Neural cell (in vitro differentiated cells): ENCODE data around the gene KLK13. TPM values are rescaled to one million over a fixed set of nuclear protein-coding genes. Genes with fewer than 3 reads are reported as not detected.

ENCODE experiments used
- H2AFZ ChIP-seq: fragments of 200-600, 300-800 bp; sonication (generic), shearing (Covaris generic); 2 replicates; pipeline ENCODE4 v1.6.0; 2014; ENCODE audit warnings: low read depth, mild to moderate bottlenecking, antibody characterized with exemption, low read length, moderate library complexity
- H3F3A ChIP-seq: fragments of 200-600 bp; shearing (Covaris generic); 2 replicates; pipeline ENCODE4 v1.6.1; 2016; ENCODE audit warnings: mild to moderate bottlenecking, moderate library complexity, mixed read lengths, antibody characterized with exemption, low read length; ENCODE audit not compliant: insufficient read depth, poor library complexity, severe bottlenecking
- H3K27ac ChIP-seq: fragments of 200-600, 300-800 bp; sonication (generic), shearing (Covaris generic); 2 replicates; pipeline ENCODE4 v1.5.1; 2014; ENCODE audit warnings: mild to moderate bottlenecking, low read length, moderate library complexity
- H3K27me3 ChIP-seq: fragments of 300-800, 200-600 bp; sonication (generic), shearing (Covaris generic); 2 replicates; pipeline ENCODE4 v1.6.0; 2014; ENCODE audit warnings: mild to moderate bottlenecking, low read depth, low read length, moderate library complexity; ENCODE audit not compliant: insufficient read depth
- H3K36me3 ChIP-seq: fragments of 300-800, 200-600 bp; sonication (generic), shearing (Covaris generic); 2 replicates; pipeline ENCODE4 v1.5.1; 2014; ENCODE audit warnings: mild to moderate bottlenecking, antibody characterized with exemption, low read length, moderate library complexity; ENCODE audit not compliant: insufficient read depth
- H3K4me2 ChIP-seq: fragments of 300-800, 200-600 bp; sonication (generic), shearing (Covaris generic); 2 replicates; pipeline ENCODE4 v1.6.0; 2014; ENCODE audit warnings: mild to moderate bottlenecking, low read length
- H3K4me3 ChIP-seq: fragments of 300-800, 200-600 bp; sonication (generic), shearing (Covaris generic); 2 replicates; pipeline ENCODE4 v1.5.1; 2014; ENCODE audit warnings: mild to moderate bottlenecking, low read length, moderate library complexity
- H3K79me2 ChIP-seq: fragments of 200-600 bp; shearing (Covaris generic); replicated peaks from 2 replicates; pipeline ENCODE4 v1.6.0; 2014; ENCODE audit warnings: mild to moderate bottlenecking, low read length, moderate library complexity; ENCODE audit not compliant: insufficient read depth
- H3K9ac ChIP-seq: fragments of 300-800, 200-600 bp; sonication (generic), shearing (Covaris generic); 2 replicates; pipeline ENCODE4 v1.6.1; 2016; ENCODE audit warnings: mild to moderate bottlenecking, low read length, mixed read lengths
- H3K9me2 ChIP-seq: fragments of 200-600 bp; shearing (Covaris generic); 2 replicates; pipeline ENCODE4 v1.6.1; 2016; ENCODE audit warnings: mild to moderate bottlenecking, low read length, mixed read lengths; ENCODE audit not compliant: insufficient read depth
- H3K9me3 ChIP-seq: fragments of 200-600, 300-800 bp; sonication (generic), shearing (Covaris generic); 2 replicates; pipeline ENCODE4 v1.6.1; 2016; ENCODE audit warnings: mild to moderate bottlenecking, mixed run types, low read length, moderate library complexity, mixed read lengths
- H4K20me1 ChIP-seq: fragments of 200-600 bp; shearing (Covaris generic); 2 replicates; pipeline ENCODE4 v1.6.1; 2016; ENCODE audit warnings: mild to moderate bottlenecking, mixed run types; ENCODE audit not compliant: insufficient read depth
- EP300 ChIP-seq: fragments of 450-650 bp; conservative IDR thresholded peaks from 2 replicates; pipeline ENCODE4 v1.6.1; 2014; ENCODE audit warnings: antibody characterized with exemption, mild to moderate bottlenecking, moderate library complexity; ENCODE audit not compliant: poor library complexity, severe bottlenecking
- EZH2 ChIP-seq: fragments of 200-600, 300-800 bp; shearing (Covaris generic), sonication (generic); IDR thresholded peaks from 2 replicates; pipeline ENCODE4 v1.6.1; 2014; ENCODE audit warnings: antibody characterized with exemption, low read length, borderline replicate concordance, mild to moderate bottlenecking; ENCODE audit not compliant: insufficient read depth, poor library complexity, severe bottlenecking
- MXI1 ChIP-seq: fragments of 450-650 bp; conservative IDR thresholded peaks from 2 replicates; pipeline ENCODE4 v1.6.1; 2014; ENCODE audit warnings: antibody characterized with exemption, mild to moderate bottlenecking; ENCODE audit not compliant: poor library complexity, severe bottlenecking
- POLR2AphosphoS5 ChIP-seq: IDR thresholded peaks from 2 replicates; pipeline ENCODE4 v1.6.1; 2012
- RAD21 ChIP-seq: fragments of 450-650 bp; conservative IDR thresholded peaks from 2 replicates; pipeline ENCODE4 v1.6.1; 2014; ENCODE audit warnings: antibody characterized with exemption, mild to moderate bottlenecking, moderate library complexity
- SMC3 ChIP-seq: fragments of 450-650 bp; conservative IDR thresholded peaks from 2 replicates; pipeline ENCODE4 v1.6.1; 2014; ENCODE audit warnings: antibody characterized with exemption, mild to moderate bottlenecking, moderate library complexity; ENCODE audit not compliant: poor library complexity
- TAF1 ChIP-seq: IDR thresholded peaks from 2 replicates; pipeline ENCODE4 v1.6.1; 2012; ENCODE audit warnings: low read depth
- polyA plus RNA-seq: library from polyadenylated mRNA; depleted of rRNA; stranded (reverse); fragments of >200 nt; gene quantifications from 2 replicates; pipeline ENCODE4 v1.2.3, GENCODE V29; 2014
- TF ChIP-seq, protein P1 (sequence below): fragments of 450-650 bp; IDR thresholded peaks from 2 replicates; pipeline ENCODE4 v1.5.1; 2014; ENCODE audit warnings: antibody characterized with exemption, mild to moderate bottlenecking, moderate library complexity; ENCODE audit not compliant: poor library complexity, severe bottlenecking
- TF ChIP-seq, protein P2 (sequence below): IDR thresholded peaks from 2 replicates; pipeline ENCODE4 v1.6.1; 2012; ENCODE audit warnings: borderline replicate concordance

KLK13 gene
- polyA plus RNA-seq, 1 donor from 2014 or later, result not detected

DNA sequence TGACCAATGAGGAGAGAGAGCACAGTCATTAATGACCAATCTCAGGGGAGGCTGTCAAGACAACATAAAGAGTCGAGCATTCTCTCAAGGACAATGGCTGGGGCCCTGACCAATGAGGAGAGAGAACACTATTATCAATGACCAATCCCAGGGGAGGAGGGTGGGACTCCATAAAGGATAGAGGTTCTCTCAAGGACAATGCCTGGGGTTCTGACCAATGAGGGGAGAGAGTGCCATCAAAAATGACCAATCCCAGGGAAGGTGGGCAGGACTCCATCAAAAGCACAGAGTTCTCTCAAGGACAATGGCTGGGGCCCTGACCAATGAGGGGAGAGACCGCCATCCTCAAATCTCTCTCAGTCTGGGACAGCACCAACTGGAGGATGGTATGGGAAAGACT lies 35.2 kb downstream of the KLK13 start:
- Histone ChIP-seq H3K4me3 (no peak overlapping the region), H3K9me2 (no peaks in the 10 kb centered on the region), H3F3A (no peaks in the 10 kb centered on the region), H3K9me3 (no peaks in the 10 kb centered on the region), H3K4me2 (no peak overlapping the region), H3K79me2 (no peaks in the 10 kb centered on the region), H3K27me3 (no peaks in the 10 kb centered on the region), H2AFZ (no peak overlapping the region), H4K20me1 (no peaks in the 10 kb centered on the region), H3K27ac (no peak overlapping the region), H3K9ac (no peak overlapping the region), H3K36me3 (no peaks in the 10 kb centered on the region)
- TF ChIP-seq SMC3, result no peak
- TF ChIP-seq, protein P1, sequence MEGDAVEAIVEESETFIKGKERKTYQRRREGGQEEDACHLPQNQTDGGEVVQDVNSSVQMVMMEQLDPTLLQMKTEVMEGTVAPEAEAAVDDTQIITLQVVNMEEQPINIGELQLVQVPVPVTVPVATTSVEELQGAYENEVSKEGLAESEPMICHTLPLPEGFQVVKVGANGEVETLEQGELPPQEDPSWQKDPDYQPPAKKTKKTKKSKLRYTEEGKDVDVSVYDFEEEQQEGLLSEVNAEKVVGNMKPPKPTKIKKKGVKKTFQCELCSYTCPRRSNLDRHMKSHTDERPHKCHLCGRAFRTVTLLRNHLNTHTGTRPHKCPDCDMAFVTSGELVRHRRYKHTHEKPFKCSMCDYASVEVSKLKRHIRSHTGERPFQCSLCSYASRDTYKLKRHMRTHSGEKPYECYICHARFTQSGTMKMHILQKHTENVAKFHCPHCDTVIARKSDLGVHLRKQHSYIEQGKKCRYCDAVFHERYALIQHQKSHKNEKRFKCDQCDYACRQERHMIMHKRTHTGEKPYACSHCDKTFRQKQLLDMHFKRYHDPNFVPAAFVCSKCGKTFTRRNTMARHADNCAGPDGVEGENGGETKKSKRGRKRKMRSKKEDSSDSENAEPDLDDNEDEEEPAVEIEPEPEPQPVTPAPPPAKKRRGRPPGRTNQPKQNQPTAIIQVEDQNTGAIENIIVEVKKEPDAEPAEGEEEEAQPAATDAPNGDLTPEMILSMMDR, result no peak
- TF ChIP-seq EP300, result no peak
- TF ChIP-seq POLR2AphosphoS5, result no peak
- TF ChIP-seq EZH2, result no peak
- no peak for TF ChIP-seq RAD21
- TF ChIP-seq, protein P2, sequence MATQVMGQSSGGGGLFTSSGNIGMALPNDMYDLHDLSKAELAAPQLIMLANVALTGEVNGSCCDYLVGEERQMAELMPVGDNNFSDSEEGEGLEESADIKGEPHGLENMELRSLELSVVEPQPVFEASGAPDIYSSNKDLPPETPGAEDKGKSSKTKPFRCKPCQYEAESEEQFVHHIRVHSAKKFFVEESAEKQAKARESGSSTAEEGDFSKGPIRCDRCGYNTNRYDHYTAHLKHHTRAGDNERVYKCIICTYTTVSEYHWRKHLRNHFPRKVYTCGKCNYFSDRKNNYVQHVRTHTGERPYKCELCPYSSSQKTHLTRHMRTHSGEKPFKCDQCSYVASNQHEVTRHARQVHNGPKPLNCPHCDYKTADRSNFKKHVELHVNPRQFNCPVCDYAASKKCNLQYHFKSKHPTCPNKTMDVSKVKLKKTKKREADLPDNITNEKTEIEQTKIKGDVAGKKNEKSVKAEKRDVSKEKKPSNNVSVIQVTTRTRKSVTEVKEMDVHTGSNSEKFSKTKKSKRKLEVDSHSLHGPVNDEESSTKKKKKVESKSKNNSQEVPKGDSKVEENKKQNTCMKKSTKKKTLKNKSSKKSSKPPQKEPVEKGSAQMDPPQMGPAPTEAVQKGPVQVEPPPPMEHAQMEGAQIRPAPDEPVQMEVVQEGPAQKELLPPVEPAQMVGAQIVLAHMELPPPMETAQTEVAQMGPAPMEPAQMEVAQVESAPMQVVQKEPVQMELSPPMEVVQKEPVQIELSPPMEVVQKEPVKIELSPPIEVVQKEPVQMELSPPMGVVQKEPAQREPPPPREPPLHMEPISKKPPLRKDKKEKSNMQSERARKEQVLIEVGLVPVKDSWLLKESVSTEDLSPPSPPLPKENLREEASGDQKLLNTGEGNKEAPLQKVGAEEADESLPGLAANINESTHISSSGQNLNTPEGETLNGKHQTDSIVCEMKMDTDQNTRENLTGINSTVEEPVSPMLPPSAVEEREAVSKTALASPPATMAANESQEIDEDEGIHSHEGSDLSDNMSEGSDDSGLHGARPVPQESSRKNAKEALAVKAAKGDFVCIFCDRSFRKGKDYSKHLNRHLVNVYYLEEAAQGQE, result no peak
- no peak for TF ChIP-seq MXI1
- no peak for TF ChIP-seq TAF1

DNA sequence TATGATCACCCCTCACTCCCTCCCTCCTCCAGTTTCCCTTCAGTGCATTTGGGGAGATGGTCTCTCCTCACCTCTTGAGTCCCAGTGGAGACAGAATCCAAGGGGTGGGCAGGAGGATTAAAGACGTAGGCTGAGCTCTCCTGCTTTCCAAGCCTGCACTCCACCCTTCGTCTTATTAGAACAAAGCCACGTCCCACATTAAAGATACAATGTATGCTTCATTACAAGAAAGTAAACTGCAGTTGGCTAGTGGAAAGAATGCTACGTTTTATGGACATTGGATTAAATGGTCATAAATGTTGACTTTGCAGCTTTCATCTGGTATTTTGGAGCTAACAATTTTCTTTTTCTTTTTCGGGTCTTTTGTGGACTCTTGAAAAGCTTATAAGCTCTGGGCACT lies 37.0 kb downstream of the KLK13 start:
- H3K79me2 ChIP-seq, result no peaks in the 10 kb centered on the region
- no peaks in the 10 kb centered on the region for H3K36me3 ChIP-seq
- no peaks in the 10 kb centered on the region for H3K9me3 ChIP-seq
- H3K9ac ChIP-seq, result no peak overlapping the region
- TF ChIP-seq EP300, result no peak
- no peak for TF ChIP-seq TAF1
- TF ChIP-seq MXI1, result no peak
- TF ChIP-seq, protein P2, result no peak
- TF ChIP-seq EZH2, result no peak
- TF ChIP-seq, protein P1, result no peak
- TF ChIP-seq RAD21, result no peak
- no peak for TF ChIP-seq SMC3
- TF ChIP-seq POLR2AphosphoS5, result no peak
- no peak overlapping the region for H3K4me2 ChIP-seq
- no peak overlapping the region for H3K27ac ChIP-seq
- H3K27me3 ChIP-seq, result no peaks in the 10 kb centered on the region
- no peaks in the 10 kb centered on the region for H3K9me2 ChIP-seq
- H4K20me1 ChIP-seq, result no peaks in the 10 kb centered on the region
- no peak overlapping the region for H3K4me3 ChIP-seq
- no peaks in the 10 kb centered on the region for H3F3A ChIP-seq
- no peak overlapping the region for H2AFZ ChIP-seq
